ENCODE results near the gene ACTR1B. TPM values are rescaled to one million over a fixed set of nuclear protein-coding genes. Genes with fewer than 3 reads are reported as not detected.

Gene ACTR1B
- total RNA-seq, 4 donors from 2014 or later, result 31.5 to 84.8 (median 54.8) TPM

- no peak for TF ChIP-seq CTCF (IDR thresholded peaks at IDR 0.05; ENCODE audit: low read depth)
Measured at GRCh38 chr2:97654791-97655190, 9.1 kb downstream of the ACTR1B start.

GRCh38 chr2:97654309-97654708 is 9.5 kb downstream of the ACTR1B start:
- TF ChIP-seq CTCF (IDR thresholded peaks at IDR 0.05; ENCODE audit: low read depth), result no peak

- no peak for TF ChIP-seq CTCF (IDR thresholded peaks at IDR 0.05; ENCODE audit: low read depth)
Measured at GRCh38 chr2:97653874-97654273, 10.0 kb downstream of the ACTR1B start.

GRCh38 chr2:97653473-97653872 is 10.4 kb downstream of the ACTR1B start:
- TF ChIP-seq CTCF (IDR thresholded peaks at IDR 0.05; ENCODE audit: low read depth), result no peak

- no peak for TF ChIP-seq CTCF (IDR thresholded peaks at IDR 0.05; ENCODE audit: low read depth)
Measured at GRCh38 chr2:97651114-97651513, 12.7 kb downstream of the ACTR1B start.

GRCh38 chr2:97646977-97647376 is 16.9 kb downstream of the ACTR1B start:
- TF ChIP-seq CTCF (IDR thresholded peaks at IDR 0.05; ENCODE audit: low read depth), result no peak

GRCh38 chr2:97645695-97646629 is 17.9 kb downstream of the ACTR1B start, which contains the start of gene COX5B:
Gene COX5B, plus strand, starts transcription at chr2:97646062. Its CDS starts 25 bp downstream, at chr2:97646087.
- TF ChIP-seq CTCF (IDR thresholded peaks at IDR 0.05; ENCODE audit: low read depth), result no peak

Measured in subcutaneous adipose tissue (tissue), 4 donors.